Endothelial cell of umbilical vein (primary cell): Measurements from ENCODE around the gene MRPL34. TPM values are rescaled to one million over a fixed set of nuclear protein-coding genes. Genes with fewer than 3 reads are reported as not detected.

ENCODE experiments used
- BruUV-seq: library from RNA; stranded (reverse); fragments of 400-500 nt; replicated peaks from 2 replicates; lab custom pipeline; 2021; lab: Mats Ljungman, UMichigan
- CTCF ChIA-PET: fragments of 300-600, 350-600 bp; sonication (Branson Sonifier 250); formaldehyde crosslinking; loops from one replicate; lab custom pipeline; 2021; ENCODE audit warnings: antibody characterized with exemption, inconsistent platforms; lab: Charles Lee
- POLR2A ChIA-PET: fragments of 300-600, 350-600 bp; sonication (Branson Sonifier 250); formaldehyde crosslinking; loops from one replicate; lab custom pipeline; 2021; ENCODE audit warnings: antibody characterized with exemption, inconsistent platforms; lab: Charles Lee
- DNase-seq: peaks from one replicate; pipeline ENCODE4 v3.0.0-alpha.2; 2011; ENCODE audit warnings: low read depth, low spot score
- FAIRE-seq: peaks from 2 replicates; lab custom pipeline; 2011; peaks lifted over from hg19 to GRCh38; lab: Jason Lieb, UNC
- H2AFZ ChIP-seq: 2 replicates; pipeline ENCODE4 v1.6.0; 2012; ENCODE audit warnings: low read depth, low read length, control low read depth, inconsistent platforms
- H3K27ac ChIP-seq: 2 replicates; pipeline ENCODE4 v1.5.1; 2011; ENCODE audit warnings: low read depth, mild to moderate bottlenecking, control low read depth, low read length, moderate library complexity; ENCODE audit not compliant: insufficient read depth
- H3K27me3 ChIP-seq, 2 experiments: 2 replicates each; pipeline versions ENCODE4 v1.6.0 to v1.6.1; 2011; ENCODE audit warnings: low read length in 2 of 2, mixed read lengths in 1 of 2; ENCODE audit not compliant: control insufficient read depth in 2 of 2, insufficient read depth in 2 of 2
- H3K36me3 ChIP-seq, 2 experiments: 2 replicates in 1 of 2; 3 replicates in 1 of 2; pipeline ENCODE4 v1.5.1; 2011; ENCODE audit warnings: low read length in 2 of 2, mild to moderate bottlenecking in 1 of 2, moderate library complexity in 1 of 2; ENCODE audit not compliant: control insufficient read depth in 2 of 2, insufficient read depth in 2 of 2; ENCODE audit errors: extremely low read depth in 1 of 2
- H3K4me1 ChIP-seq: 3 replicates; pipeline ENCODE4 v1.5.1; 2011; ENCODE audit warnings: mild to moderate bottlenecking, low read length; ENCODE audit not compliant: control insufficient read depth, insufficient read depth; ENCODE audit errors: extremely low read depth
- H3K4me2 ChIP-seq: 2 replicates; pipeline ENCODE4 v1.6.1; 2011; ENCODE audit warnings: low read length, control low read depth, mixed read lengths; ENCODE audit not compliant: insufficient read depth
- H3K4me3 ChIP-seq, 3 experiments: fragments of 200-600 bp in 1 of 3; sonication (generic), shearing (Covaris generic) in 1 of 3; replicated peaks in 1 of 3; 2 replicates each; pipeline ENCODE4 v1.5.1; 2011 to 2016; ENCODE audit warnings: control low read depth in 3 of 3, low read length in 3 of 3, mild to moderate bottlenecking in 2 of 3, inconsistent platforms in 1 of 3, low read depth in 1 of 3, moderate library complexity in 1 of 3; ENCODE audit not compliant: insufficient read depth in 1 of 3
- H3K79me2 ChIP-seq: 2 replicates; pipeline ENCODE4 v1.6.0; 2012; ENCODE audit warnings: low read length, inconsistent platforms; ENCODE audit not compliant: control insufficient read depth, insufficient read depth
- H3K9ac ChIP-seq: replicated peaks from 2 replicates; pipeline ENCODE3; 2011; ENCODE audit warnings: low read length, control low read depth; ENCODE audit not compliant: insufficient read depth; ENCODE audit errors: extremely low read depth
- H3K9me1 ChIP-seq: replicated peaks from 3 replicates; pipeline ENCODE4 v1.6.0; 2011; ENCODE audit warnings: mild to moderate bottlenecking, low read length; ENCODE audit not compliant: control insufficient read depth, insufficient read depth; ENCODE audit errors: extremely low read depth
- H3K9me3 ChIP-seq: replicated peaks from 2 replicates; pipeline ENCODE4 v1.5.1; 2012; ENCODE audit warnings: low read length, inconsistent platforms; ENCODE audit not compliant: control insufficient read depth, insufficient read depth
- H4K20me1 ChIP-seq: replicated peaks from 2 replicates; pipeline ENCODE3; 2011; ENCODE audit warnings: mild to moderate bottlenecking, low read length; ENCODE audit not compliant: control insufficient read depth, insufficient read depth; ENCODE audit errors: extremely low read depth
- EZH2 ChIP-seq: IDR thresholded peaks from 2 replicates; pipeline ENCODE4 v1.6.1; 2012; ENCODE audit warnings: borderline replicate concordance, low read depth, mild to moderate bottlenecking, moderate library complexity, low read length, inconsistent platforms; ENCODE audit not compliant: severe bottlenecking
- FOS ChIP-seq: IDR thresholded peaks from 2 replicates; pipeline ENCODE4 v1.6.1; 2011; ENCODE audit warnings: mild to moderate bottlenecking, low read length, moderate library complexity, borderline replicate concordance; ENCODE audit not compliant: insufficient read depth
- GATA2 ChIP-seq: IDR thresholded peaks from 2 replicates; pipeline ENCODE4 v1.7.0; 2011; ENCODE audit warnings: low read depth, mild to moderate bottlenecking, moderate library complexity, mixed read lengths, low read length; ENCODE audit not compliant: insufficient read length, insufficient read depth
- JUN ChIP-seq: IDR thresholded peaks from 2 replicates; pipeline ENCODE4 v1.6.1; 2011; ENCODE audit warnings: borderline replicate concordance, low read depth; ENCODE audit not compliant: insufficient read length, insufficient read depth
- MYC ChIP-seq: IDR thresholded peaks from one replicate; pipeline ENCODE4 v1.6.1; 2011; ENCODE audit warnings: mild to moderate bottlenecking, low read depth, low read length
- POLR2A ChIP-seq: IDR thresholded peaks from 2 replicates; pipeline ENCODE4 v1.6.1; 2012; ENCODE audit warnings: low read depth, mild to moderate bottlenecking, control low read depth, low read length
- POLR2AphosphoS5 ChIP-seq: IDR thresholded peaks from 2 replicates; pipeline ENCODE4 v1.6.1; 2012; ENCODE audit warnings: low read depth, mild to moderate bottlenecking, control low read depth, low read length, moderate library complexity; ENCODE audit not compliant: insufficient read depth
- dilution Hi-C: fragments of 300-500 bp; cut with MboI; formaldehyde crosslinking; loops from one replicate; pipeline ENCODE4 v1.15.0; 2019; ENCODE audit warnings: low sequenced_read_pairs; ENCODE audit not compliant: extremely low pct_ligation_motif_present
- intact Hi-C: fragments of 100-400 bp; cut with micrococcal nuclease; formaldehyde crosslinking; loops from one replicate; pipeline ENCODE4 v1.10.0; 2022
- polyA plus RNA-seq, 4 experiments: library from polyadenylated mRNA; depleted of rRNA in 3 of 4; stranded (reverse) in 3 of 4; unstranded in 1 of 4; fragments of >200 nt; gene quantifications; 2 replicates each; pipeline versions ENCODE4 v1.2.1 to v1.2.3, GENCODE V29; 2011 to 2012; ENCODE audit warnings: missing spikeins in 1 of 4
- total RNA-seq: library from RNA; stranded (reverse); gene quantifications from 2 replicates; pipeline ENCODE4 v1.2.3, GENCODE V29; 2021
- TF ChIP-seq, protein P1 (sequence below), 2 donors: IDR thresholded peaks; 1 replicate in 1 of 2; 2 replicates in 1 of 2; pipeline ENCODE4 v1.5.1; 2011; ENCODE audit warnings: low read length in 2 of 2, mild to moderate bottlenecking in 2 of 2, moderate library complexity in 2 of 2, control low read depth in 1 of 2, inconsistent platforms in 1 of 2, low read depth in 1 of 2; ENCODE audit not compliant: insufficient read depth in 1 of 2; ENCODE audit errors: extremely low read depth in 1 of 2
- TF ChIP-seq, protein P2 (sequence below): IDR thresholded peaks from 2 replicates; pipeline ENCODE4 v1.6.1; 2011; ENCODE audit not compliant: insufficient read depth, insufficient read length

MRPL34 gene
- total and polyA plus RNA-seq, 2 donors (not counting 3 experiments of a cell fraction or from before 2014, with no cell fraction given): 45.5 to 55.7 TPM

DNA sequence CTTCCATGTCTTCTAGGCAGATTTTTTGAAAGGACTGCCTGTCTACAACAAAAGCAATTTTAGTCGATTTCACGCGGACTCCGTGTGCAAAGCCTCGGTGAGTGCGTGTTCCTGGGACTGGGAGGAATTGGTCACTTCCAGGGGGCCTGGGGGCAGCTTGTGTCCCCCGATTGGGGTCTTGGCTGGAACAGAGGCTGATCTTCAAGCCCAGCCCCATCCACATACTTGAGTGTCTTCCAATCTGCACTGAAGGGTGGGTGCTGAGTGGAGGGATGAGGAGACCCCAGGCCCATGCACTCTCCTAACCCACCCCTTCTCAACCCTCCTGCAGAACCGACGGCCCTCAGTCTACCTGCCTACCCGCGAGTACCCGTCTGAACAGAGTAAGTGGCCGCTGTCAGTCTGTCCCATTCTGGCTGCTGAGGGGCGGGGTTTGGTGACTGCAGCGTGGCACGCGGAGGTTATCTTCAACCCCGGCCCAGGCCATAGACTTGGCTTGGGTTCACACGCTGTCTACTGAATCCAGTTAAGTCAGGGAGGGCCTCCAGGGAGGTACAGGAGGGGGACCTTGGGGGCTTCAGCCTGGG is 8.4 kb downstream of the MRPL34 start:
- H4K20me1 ChIP-seq: no peaks in the 10 kb centered on the region
- no peak overlapping the region for H3K27ac ChIP-seq
- H3K9ac ChIP-seq: no peak overlapping the region
- no peaks in the 10 kb centered on the region for H3K27me3 ChIP-seq
- dilution Hi-C loops (no loop called here), intact Hi-C loops (no loop called here)
- TF ChIP-seq GATA2 (no peak), FOS (no peak), MYC (no peak), EZH2 (no peak), POLR2A (no peak), JUN (no peak), POLR2AphosphoS5 (no peak)
- TF ChIP-seq, protein P1, sequence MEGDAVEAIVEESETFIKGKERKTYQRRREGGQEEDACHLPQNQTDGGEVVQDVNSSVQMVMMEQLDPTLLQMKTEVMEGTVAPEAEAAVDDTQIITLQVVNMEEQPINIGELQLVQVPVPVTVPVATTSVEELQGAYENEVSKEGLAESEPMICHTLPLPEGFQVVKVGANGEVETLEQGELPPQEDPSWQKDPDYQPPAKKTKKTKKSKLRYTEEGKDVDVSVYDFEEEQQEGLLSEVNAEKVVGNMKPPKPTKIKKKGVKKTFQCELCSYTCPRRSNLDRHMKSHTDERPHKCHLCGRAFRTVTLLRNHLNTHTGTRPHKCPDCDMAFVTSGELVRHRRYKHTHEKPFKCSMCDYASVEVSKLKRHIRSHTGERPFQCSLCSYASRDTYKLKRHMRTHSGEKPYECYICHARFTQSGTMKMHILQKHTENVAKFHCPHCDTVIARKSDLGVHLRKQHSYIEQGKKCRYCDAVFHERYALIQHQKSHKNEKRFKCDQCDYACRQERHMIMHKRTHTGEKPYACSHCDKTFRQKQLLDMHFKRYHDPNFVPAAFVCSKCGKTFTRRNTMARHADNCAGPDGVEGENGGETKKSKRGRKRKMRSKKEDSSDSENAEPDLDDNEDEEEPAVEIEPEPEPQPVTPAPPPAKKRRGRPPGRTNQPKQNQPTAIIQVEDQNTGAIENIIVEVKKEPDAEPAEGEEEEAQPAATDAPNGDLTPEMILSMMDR (IDR thresholded peaks at IDR 0.05; ENCODE audit: extremely low read depth in 1 of 2, insufficient read depth in 1 of 2, low read depth in 1 of 2, low read length in 2 of 2): no peak
- TF ChIP-seq, protein P2, sequence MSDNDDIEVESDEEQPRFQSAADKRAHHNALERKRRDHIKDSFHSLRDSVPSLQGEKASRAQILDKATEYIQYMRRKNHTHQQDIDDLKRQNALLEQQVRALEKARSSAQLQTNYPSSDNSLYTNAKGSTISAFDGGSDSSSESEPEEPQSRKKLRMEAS: no peak
- peaks cover 6 to 25% of the 10 kb centered on the region in 2 experiments for H3K36me3 ChIP-seq
- POLR2A ChIA-PET: no interaction called here
- no TSS peak for BruUV-seq
- DNase-seq (no peak), FAIRE-seq (no peak)
- CTCF ChIA-PET: no interaction called here
- peaks cover 34% of the 10 kb centered on the region for H3K79me2 ChIP-seq
- peaks cover 8% of the 10 kb centered on the region for H3K4me1 ChIP-seq
- H3K4me2 ChIP-seq: no peak overlapping the region
- no peak overlapping the region for H2AFZ ChIP-seq
- no peaks in the 10 kb centered on the region for H3K9me3 ChIP-seq
- no peak overlapping the region for H3K4me3 ChIP-seq
- H3K9me1 ChIP-seq: no peaks in the 10 kb centered on the region
